HL-60 (cell line): Measurements from ENCODE around the gene HBQ1.

ENCODE experiments used
- DNase-seq, 2 experiments: peaks; one replicate each; pipeline ENCODE4 v3.0.0-alpha.2; 2010 to 2020; ENCODE audit warnings: low read depth in 1 of 2, low spot score in 1 of 2
- H3K27ac ChIP-seq: fragments of 250-450 bp; sonication (Bioruptor Pico); replicated peaks from 2 replicates; pipeline ENCODE4 v1.5.1; 2020; ENCODE audit warnings: mild to moderate bottlenecking, moderate library complexity
- H3K27me3 ChIP-seq: fragments of 250-450 bp; sonication (Bioruptor Pico); 2 replicates; pipeline ENCODE4 v1.5.1; 2021; ENCODE audit warnings: mild to moderate bottlenecking, moderate library complexity; ENCODE audit not compliant: insufficient read depth, poor library complexity, severe bottlenecking
- H3K4me3 ChIP-seq: replicated peaks from 2 replicates; pipeline ENCODE4 v1.5.1; 2011; ENCODE audit warnings: mild to moderate bottlenecking, control low read depth, low read length; ENCODE audit not compliant: insufficient read depth
- GABPA ChIP-seq: IDR thresholded peaks from 2 replicates; pipeline ENCODE4 v1.6.1; 2012; ENCODE audit warnings: low read depth
- POLR2AphosphoS5 ChIP-seq: IDR thresholded peaks from 2 replicates; pipeline ENCODE4 v1.6.1; 2012; ENCODE audit warnings: low read depth
- SPI1 ChIP-seq: IDR thresholded peaks from 2 replicates; pipeline ENCODE4 v1.6.1; 2012; ENCODE audit warnings: low read depth, mild to moderate bottlenecking, borderline replicate concordance
- TF ChIP-seq, protein P1 (sequence below): IDR thresholded peaks from 2 replicates; pipeline ENCODE4 v1.6.1; 2012; ENCODE audit warnings: low read depth; ENCODE audit not compliant: insufficient replicate concordance
- TF ChIP-seq, protein P2 (sequence below): IDR thresholded peaks from one replicate; pipeline ENCODE4 v1.5.1; 2011; ENCODE audit warnings: low read length, control low read depth, inconsistent platforms; ENCODE audit not compliant: insufficient read depth

The HBQ1 gene

DNA sequence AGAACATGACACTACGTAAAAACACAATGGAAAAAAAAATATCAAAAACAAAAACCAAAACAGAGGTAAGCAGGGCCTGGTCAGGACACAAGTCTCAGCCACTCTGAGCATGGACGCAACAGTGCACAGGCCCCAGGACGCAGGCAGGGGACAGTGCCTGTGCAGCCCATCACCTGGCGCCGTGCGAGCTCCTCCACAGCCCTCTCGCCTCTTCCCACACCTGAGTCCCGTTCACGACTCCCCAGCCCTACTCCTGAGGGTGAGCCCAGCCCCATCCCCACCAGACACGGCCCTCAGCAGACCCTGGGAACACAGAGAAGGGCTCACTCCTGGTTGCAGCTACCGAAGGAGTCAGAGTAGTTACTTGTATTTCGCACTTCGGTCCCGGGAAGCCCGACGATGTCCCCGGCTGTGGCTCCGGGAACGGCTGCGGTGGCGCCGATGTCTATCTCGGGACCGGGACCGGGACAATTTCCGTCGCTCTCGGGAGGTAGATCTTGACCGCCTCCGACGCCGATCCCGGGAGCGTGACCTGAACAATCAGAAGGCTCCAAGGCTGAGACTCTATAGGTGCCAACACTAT lies 9.4 kb downstream of the HBQ1 start:
- DNase-seq = no peak

DNA sequence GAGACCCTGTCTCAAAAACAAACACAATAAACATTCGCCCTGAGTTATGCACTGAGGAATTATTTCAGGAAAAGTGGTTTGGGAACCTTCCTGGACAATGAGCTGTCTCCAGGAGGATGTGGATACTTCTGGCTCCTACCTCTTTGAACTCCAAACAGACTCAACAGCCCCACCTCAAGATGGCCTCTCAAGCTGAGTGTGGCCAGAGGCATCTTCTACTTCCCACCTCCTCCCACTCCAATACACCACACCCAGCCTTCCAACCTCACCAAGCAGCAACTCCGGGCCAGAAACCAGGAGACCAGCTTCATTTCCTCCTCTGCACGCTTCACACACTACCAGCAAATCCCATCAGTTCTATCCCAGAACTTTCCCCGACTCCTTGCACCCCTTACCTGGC lies 11.6 kb downstream of the HBQ1 start:
- Histone ChIP-seq H3K4me3 (no peak overlapping the region), H3K27me3 (no peaks in the 10 kb centered on the region), H3K27ac (no peak overlapping the region)
- TF ChIP-seq, protein P1, sequence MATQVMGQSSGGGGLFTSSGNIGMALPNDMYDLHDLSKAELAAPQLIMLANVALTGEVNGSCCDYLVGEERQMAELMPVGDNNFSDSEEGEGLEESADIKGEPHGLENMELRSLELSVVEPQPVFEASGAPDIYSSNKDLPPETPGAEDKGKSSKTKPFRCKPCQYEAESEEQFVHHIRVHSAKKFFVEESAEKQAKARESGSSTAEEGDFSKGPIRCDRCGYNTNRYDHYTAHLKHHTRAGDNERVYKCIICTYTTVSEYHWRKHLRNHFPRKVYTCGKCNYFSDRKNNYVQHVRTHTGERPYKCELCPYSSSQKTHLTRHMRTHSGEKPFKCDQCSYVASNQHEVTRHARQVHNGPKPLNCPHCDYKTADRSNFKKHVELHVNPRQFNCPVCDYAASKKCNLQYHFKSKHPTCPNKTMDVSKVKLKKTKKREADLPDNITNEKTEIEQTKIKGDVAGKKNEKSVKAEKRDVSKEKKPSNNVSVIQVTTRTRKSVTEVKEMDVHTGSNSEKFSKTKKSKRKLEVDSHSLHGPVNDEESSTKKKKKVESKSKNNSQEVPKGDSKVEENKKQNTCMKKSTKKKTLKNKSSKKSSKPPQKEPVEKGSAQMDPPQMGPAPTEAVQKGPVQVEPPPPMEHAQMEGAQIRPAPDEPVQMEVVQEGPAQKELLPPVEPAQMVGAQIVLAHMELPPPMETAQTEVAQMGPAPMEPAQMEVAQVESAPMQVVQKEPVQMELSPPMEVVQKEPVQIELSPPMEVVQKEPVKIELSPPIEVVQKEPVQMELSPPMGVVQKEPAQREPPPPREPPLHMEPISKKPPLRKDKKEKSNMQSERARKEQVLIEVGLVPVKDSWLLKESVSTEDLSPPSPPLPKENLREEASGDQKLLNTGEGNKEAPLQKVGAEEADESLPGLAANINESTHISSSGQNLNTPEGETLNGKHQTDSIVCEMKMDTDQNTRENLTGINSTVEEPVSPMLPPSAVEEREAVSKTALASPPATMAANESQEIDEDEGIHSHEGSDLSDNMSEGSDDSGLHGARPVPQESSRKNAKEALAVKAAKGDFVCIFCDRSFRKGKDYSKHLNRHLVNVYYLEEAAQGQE = no peak
- TF ChIP-seq, protein P2, sequence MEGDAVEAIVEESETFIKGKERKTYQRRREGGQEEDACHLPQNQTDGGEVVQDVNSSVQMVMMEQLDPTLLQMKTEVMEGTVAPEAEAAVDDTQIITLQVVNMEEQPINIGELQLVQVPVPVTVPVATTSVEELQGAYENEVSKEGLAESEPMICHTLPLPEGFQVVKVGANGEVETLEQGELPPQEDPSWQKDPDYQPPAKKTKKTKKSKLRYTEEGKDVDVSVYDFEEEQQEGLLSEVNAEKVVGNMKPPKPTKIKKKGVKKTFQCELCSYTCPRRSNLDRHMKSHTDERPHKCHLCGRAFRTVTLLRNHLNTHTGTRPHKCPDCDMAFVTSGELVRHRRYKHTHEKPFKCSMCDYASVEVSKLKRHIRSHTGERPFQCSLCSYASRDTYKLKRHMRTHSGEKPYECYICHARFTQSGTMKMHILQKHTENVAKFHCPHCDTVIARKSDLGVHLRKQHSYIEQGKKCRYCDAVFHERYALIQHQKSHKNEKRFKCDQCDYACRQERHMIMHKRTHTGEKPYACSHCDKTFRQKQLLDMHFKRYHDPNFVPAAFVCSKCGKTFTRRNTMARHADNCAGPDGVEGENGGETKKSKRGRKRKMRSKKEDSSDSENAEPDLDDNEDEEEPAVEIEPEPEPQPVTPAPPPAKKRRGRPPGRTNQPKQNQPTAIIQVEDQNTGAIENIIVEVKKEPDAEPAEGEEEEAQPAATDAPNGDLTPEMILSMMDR = no peak
- no peak for TF ChIP-seq SPI1
- no peak for TF ChIP-seq GABPA
- no peak for TF ChIP-seq POLR2AphosphoS5
- no peak for DNase-seq

More for the DNA sequence above, 9.4 kb downstream of the HBQ1 start:
- TF ChIP-seq, protein P2 = no peak
- TF ChIP-seq GABPA (no peak), SPI1 (no peak), POLR2AphosphoS5 (no peak)
- TF ChIP-seq, protein P1 = no peak
- H3K27ac ChIP-seq = no peak overlapping the region
- no peaks in the 10 kb centered on the region for H3K27me3 ChIP-seq
- H3K4me3 ChIP-seq = no peak overlapping the region

DNA sequence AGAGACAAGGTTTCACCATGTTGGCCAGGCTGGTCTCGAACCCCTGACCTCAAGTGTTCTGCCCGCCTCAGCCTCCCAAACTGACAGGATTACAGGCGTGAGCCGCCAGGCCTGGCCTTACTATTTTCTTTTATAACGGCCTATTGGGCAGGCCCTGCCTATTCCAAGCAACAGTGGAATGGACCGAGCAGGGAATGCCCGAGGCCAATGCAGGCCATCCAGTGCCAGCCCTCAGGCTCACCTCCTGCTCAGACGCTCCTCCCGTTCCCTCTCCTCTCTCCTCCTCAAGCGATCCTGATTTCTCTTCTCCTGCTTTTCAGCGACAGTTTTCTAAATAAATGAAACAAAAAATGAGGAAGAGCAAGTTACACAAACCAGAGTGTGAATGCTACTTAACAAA lies 12.4 kb downstream of the HBQ1 start:
- DNase-seq = no peak
- Histone ChIP-seq H3K4me3 (no peak overlapping the region), H3K27me3 (no peaks in the 10 kb centered on the region), H3K27ac (no peak overlapping the region)
- TF ChIP-seq, protein P1 = no peak
- TF ChIP-seq, protein P2 = no peak
- TF ChIP-seq GABPA (no peak), POLR2AphosphoS5 (no peak), SPI1 (no peak)
